ENCODE results near the gene AK8. TPM values are rescaled to one million over a fixed set of nuclear protein-coding genes. Genes with fewer than 3 reads are reported as not detected.

AK8 gene
- total RNA-seq, 1 donor, result 0.18 TPM

DNA sequence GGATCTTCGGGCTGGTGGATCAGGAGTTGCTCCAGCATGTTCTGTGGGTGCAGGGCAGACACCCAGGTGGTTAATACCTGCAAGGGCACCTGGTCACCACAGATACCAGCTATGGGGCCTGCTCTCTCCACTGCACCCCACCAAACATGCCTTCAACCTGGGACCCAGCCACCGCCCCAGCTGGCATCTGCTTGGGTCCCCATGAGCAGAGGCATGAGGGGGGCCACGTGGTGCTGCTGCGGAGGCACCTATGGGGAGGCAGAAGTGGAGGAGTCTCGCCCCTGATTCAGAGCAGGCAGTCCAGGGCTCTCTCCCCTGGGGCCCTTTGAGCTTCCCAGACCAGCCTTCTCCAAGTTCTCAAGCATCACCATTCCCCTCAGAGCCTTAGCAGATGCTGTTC lies 2.9 kb downstream of the AK8 start:
- H3K4me3 ChIP-seq (ENCODE audit: low read depth, low read length), result no peak overlapping the region
- TF ChIP-seq, protein P1, sequence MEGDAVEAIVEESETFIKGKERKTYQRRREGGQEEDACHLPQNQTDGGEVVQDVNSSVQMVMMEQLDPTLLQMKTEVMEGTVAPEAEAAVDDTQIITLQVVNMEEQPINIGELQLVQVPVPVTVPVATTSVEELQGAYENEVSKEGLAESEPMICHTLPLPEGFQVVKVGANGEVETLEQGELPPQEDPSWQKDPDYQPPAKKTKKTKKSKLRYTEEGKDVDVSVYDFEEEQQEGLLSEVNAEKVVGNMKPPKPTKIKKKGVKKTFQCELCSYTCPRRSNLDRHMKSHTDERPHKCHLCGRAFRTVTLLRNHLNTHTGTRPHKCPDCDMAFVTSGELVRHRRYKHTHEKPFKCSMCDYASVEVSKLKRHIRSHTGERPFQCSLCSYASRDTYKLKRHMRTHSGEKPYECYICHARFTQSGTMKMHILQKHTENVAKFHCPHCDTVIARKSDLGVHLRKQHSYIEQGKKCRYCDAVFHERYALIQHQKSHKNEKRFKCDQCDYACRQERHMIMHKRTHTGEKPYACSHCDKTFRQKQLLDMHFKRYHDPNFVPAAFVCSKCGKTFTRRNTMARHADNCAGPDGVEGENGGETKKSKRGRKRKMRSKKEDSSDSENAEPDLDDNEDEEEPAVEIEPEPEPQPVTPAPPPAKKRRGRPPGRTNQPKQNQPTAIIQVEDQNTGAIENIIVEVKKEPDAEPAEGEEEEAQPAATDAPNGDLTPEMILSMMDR (IDR thresholded peaks at IDR 0.05; ENCODE audit: insufficient read depth, low read length), result no peak
- DNase-seq (ENCODE audit: low read depth), result no peak

DNA sequence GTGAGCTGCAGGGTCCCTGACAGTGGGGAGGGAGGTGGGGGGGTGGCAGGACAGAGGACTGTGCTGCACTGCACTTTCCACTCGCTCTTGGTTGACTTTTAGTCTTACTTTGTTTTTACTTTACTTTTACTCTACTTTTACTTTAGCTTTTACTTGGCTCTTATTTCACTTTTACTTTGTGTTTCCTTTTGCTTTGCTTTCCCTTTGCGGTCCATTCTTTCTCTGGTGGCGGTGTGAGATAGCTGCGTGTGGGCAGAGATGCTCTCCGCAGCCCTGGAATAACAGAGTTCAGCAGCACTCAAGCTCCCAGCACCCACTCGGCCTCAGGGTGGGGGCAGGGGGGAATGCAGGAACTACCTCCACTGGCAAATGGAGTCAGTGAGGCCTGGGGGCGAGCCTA lies 4.7 kb downstream of the AK8 start:
- TF ChIP-seq, protein P1 (IDR thresholded peaks at IDR 0.05; ENCODE audit: insufficient read depth, low read length), result no peak

DNA sequence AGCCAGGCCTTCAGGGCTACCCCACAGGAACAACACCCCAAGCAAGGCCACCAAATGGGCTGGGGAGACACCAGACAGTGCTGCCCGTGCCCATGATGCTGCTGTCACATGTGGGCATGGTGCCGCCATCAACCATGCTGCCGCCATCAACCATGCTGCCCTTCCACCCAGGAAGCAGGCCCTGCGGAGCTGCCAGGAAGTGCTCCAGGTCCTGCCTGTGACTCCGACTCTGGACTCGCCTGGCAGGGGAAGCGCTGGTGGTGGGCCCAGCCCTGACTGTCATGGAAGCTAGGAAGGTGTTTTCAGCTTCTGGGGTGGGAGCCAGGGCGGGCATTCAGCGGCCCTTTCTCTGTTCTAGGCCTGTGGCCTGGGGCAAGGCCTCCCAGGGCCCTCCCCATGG lies 8.8 kb downstream of the AK8 start:
- TF ChIP-seq, protein P1 (IDR thresholded peaks at IDR 0.05; ENCODE audit: insufficient read depth, low read length), result no peak
- H3K4me3 ChIP-seq (ENCODE audit: low read depth, low read length), result no peak overlapping the region
- no peak for DNase-seq (ENCODE audit: low read depth)

More for the DNA sequence above, 4.7 kb downstream of the AK8 start:
- no peak overlapping the region for H3K4me3 ChIP-seq (ENCODE audit: low read depth, low read length)
- DNase-seq (ENCODE audit: low read depth), result no peak

DNA sequence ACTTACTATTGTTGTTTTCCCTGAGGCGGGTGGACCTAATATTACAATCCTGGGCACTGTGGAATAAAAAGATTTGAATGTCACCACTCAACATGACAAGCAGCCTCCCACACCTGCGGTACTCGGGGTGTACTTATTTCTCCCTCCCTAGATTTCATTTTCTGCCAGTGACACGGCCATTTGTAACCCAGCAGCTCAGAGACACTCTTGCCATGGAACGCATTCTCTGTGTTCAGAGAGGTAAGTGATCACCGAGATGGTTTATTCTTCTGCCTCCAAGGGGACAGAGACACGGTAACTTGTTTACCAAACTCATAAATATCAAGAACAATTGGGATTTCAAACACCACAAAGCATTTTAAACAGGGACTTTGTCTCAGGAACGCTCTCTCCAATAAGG lies 11.2 kb downstream of the AK8 start:
- no peak overlapping the region for H3K4me3 ChIP-seq (ENCODE audit: low read depth, low read length)
- TF ChIP-seq, protein P1 (IDR thresholded peaks at IDR 0.05; ENCODE audit: insufficient read depth, low read length), result no peak

DNA sequence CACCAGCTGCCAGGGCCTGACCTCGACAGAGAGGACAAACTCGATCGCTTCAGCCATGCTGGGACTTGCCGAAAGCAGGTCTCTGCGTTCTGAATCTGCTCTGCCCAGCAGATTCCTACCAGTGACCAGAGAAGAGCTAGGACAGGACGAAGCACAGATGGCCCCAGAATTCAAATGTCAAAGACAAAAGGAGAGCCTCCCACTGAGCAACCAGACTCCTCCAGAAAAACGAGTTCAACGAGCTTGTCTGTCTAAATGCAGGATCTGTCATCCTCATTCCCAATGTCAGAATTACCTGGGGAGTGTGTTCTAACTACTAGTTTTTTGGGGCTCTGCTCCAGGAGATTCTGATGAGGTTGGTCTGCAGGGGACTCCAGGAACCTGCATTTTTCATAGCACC lies 13.4 kb downstream of the AK8 start:
- no peak overlapping the region for H3K4me3 ChIP-seq (ENCODE audit: low read depth, low read length)
- DNase-seq (ENCODE audit: low read depth), result no peak
- TF ChIP-seq, protein P1 (IDR thresholded peaks at IDR 0.05; ENCODE audit: insufficient read depth, low read length), result no peak

More for the DNA sequence above, 11.2 kb downstream of the AK8 start:
- no peak for DNase-seq (ENCODE audit: low read depth)

DNA sequence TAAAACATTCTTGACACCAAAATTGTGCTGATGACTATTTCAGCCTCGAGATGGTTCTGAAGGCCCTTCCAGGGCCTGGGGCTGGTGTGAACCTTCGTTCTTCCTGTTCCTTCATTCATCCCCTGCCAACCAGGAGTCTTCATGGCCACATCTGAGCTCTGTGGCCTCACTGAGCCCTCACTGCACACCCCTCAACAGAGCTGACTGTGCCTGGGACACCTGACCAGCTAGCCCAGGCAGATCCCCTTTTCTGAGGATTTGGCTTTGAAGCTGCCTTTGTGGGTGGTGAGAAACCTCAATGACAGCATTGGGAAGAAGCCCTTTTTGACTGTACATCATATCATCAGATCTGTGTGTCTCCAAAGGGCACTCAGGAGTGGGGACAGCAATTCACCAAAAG lies 13.8 kb downstream of the AK8 start:
- TF ChIP-seq, protein P1 (IDR thresholded peaks at IDR 0.05; ENCODE audit: insufficient read depth, low read length), result no peak
- H3K4me3 ChIP-seq (ENCODE audit: low read depth, low read length), result no peak overlapping the region
- DNase-seq (ENCODE audit: low read depth), result no peak

DNA sequence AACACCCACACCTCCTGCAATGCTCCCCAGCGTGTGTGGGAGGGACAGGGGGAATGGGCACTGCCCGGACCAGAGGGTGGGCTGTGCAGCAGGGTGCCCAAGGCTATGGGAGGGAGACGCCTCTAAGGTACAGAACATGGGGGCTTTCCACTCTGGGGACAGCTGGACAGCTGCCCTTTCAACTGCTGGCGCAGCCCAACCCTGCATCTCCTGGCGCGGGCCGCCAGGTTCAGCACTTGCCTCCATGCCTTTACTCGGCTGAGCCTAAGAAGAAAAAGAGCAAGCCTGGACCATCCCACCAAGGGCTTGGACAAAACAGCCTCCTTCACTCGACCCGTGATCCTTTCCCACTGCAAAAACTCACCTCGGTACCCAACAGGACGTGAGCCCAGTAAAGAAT lies 15.0 kb downstream of the AK8 start:
- no peak for DNase-seq (ENCODE audit: low read depth)
- no peak overlapping the region for H3K4me3 ChIP-seq (ENCODE audit: low read depth, low read length)
- TF ChIP-seq, protein P1 (IDR thresholded peaks at IDR 0.05; ENCODE audit: insufficient read depth, low read length), result no peak
